ENCODE results near the gene TMEM134. TPM values are rescaled to one million over a fixed set of nuclear protein-coding genes. Genes with fewer than 3 reads are reported as not detected.
"Not testable (repeated sequence)": the region's sequence is repeated elsewhere in the genome, so short reads cannot be mapped to it uniquely, and the experiment has no call there.

The TMEM134 gene
- total RNA-seq, 1 experiment from 2014 or later, result 61.1 TPM

DNA sequence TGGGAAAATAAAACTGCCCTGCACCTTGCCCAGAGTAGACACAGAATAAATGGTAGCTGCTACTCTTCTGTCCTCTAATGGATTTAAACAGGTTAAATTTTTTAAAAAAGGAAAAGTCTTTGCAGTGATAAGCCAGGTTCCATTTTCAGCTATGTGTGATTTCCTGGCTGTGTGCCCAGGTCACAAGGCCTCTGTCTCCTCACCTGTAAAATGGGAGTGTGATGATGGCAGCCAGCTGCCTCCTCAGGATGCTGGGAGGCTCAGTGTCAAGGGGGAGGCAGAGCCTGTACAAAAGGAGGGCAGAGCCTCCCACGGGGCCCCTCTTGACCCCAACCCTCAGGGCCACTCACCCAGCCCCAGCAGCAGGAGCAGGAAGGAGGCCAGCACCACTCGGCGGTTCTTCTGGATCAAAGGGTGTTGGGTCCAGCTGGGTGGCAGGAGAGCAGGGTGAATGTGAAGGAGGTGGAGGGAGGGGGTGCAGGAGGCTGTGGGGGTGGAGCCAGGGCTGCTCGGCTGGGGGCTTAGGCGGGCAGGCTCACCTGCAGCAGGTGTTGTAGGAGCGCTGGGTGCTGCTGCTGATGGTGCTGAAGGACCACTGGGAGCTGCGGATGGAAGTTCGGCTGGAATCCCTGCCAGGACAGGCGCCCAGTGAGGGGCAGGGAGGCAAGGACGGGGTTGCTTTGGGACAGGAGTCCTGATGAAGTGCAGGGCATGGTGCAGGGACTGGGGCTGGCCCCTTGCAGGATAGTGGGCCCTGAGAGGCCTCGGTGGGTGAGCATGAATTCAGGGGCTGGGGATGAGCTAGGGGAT, 1.9 kb downstream of the TMEM134 start:
- Histone ChIP-seq H3K36me3 (peaks cover 9% of the 10 kb centered on the region), H3K9me3 (replicated peaks) (0 out of 2 replicates have a peak, but pooled peaks cover 2% of the 10 kb centered on the region), H3K4me3 (no peak overlapping the region), H3K27me3 (replicated peaks) (no peaks in the 10 kb centered on the region), H3K4me1 (replicated peaks) (peaks cover 29% of the 10 kb centered on the region), H3K27ac (no peak overlapping the region)
- no peak for DNase-seq (ENCODE audit: low read depth in 1 of 2, low spot score in 2 of 2)

GRCh38 chr11:67466367-67466766, 2.7 kb downstream of the TMEM134 start:
- no peak for DNase-seq (ENCODE audit: low read depth in 1 of 2, low spot score in 2 of 2)
- Histone ChIP-seq H3K27ac (no peak overlapping the region), H3K27me3 (replicated peaks) (no peaks in the 10 kb centered on the region), H3K36me3 (peaks cover 9% of the 10 kb centered on the region), H3K4me1 (replicated peaks) (peaks cover 29% of the 10 kb centered on the region), H3K9me3 (replicated peaks) (0 out of 2 replicates have a peak, but pooled peaks cover 2% of the 10 kb centered on the region), H3K4me3 (no peak overlapping the region)

DNA sequence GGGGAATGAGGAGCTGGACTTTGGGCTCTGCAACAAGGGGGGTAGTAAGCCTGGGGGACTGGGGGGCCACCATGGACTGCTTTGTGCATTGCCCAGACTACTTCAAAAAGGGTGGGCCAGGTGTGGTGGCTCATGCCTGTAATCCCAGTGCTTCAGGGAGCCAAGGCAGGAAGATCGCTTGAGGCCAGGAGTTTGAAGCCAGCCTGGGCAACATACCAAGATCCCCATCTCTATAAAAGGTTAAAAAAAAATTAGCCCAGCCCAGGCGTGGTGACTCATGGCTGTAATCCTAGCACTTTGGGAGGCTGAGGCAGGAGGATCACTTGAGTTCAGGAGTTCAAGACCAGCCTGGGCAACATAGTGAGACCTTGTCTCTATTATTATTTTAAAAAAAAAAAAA, 3.5 kb downstream of the TMEM134 start:
- H3K4me3 ChIP-seq; H3K27me3 ChIP-seq (replicated peaks); H3K9me3 ChIP-seq (replicated peaks); H3K36me3 ChIP-seq; DNase-seq (ENCODE audit: low read depth in 1 of 2, low spot score in 2 of 2); H3K27ac ChIP-seq: not testable (repeated sequence)
- H3K4me1 ChIP-seq (replicated peaks), result peaks cover 29% of the 10 kb centered on the region

GRCh38 chr11:67465189-67465510, 3.9 kb downstream of the TMEM134 start:
- Histone ChIP-seq H3K27me3 (replicated peaks) (no peaks in the 10 kb centered on the region), H3K9me3 (replicated peaks) (0 out of 2 replicates have a peak, but pooled peaks cover 2% of the 10 kb centered on the region), H3K27ac (no peak overlapping the region), H3K4me3 (no peak overlapping the region), H3K4me1 (replicated peaks) (peaks cover 29% of the 10 kb centered on the region), H3K36me3 (peaks cover 9% of the 10 kb centered on the region)
- no peak for DNase-seq (ENCODE audit: low read depth in 1 of 2, low spot score in 2 of 2)

DNA sequence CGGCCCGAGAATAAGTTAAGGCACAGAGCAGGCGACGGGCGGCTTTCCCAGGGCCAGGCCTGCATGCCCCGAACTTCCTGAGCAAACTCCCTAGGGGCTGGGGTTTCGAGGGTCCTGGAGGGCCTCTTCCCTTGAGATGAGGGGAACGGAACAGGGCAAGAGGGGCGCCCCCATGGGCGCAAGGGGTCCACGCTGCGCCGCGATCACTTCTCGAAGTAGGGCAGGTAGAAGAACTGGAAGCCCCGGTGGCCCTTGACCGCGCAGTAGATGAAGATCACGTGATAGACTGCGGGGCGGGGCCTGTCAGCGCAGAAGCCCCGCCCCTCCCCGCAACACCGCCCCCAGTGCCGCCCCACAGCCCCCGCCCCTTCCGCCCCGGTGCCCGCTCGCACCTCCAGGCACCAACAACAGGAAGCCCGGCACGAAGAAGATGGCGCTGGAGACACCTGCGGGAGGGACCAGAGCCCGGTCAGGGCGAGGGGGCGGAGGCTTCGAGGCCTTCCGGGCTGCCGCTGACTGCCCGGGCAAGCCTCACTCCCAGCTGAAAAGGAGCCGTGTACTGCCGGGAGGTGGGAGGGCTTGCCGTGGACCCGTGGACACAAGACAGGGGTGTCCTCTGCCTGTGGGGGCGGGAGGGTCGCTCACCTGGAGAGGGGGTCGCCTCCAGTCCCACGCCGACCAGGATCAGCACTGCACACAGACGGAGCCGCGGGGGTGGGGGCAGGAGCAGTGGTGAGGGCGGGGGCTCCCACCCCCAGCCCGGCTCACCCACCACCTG, 4.5 kb downstream of the TMEM134 start:
- no peak for DNase-seq (ENCODE audit: low read depth in 1 of 2, low spot score in 2 of 2)
- no peaks in the 10 kb centered on the region for H3K27me3 ChIP-seq (replicated peaks)
- 0 out of 2 replicates have a peak, but pooled peaks cover 2% of the 10 kb centered on the region for H3K9me3 ChIP-seq (replicated peaks)
- peaks cover 26% of the 10 kb centered on the region for H3K4me1 ChIP-seq (replicated peaks)
- H3K4me3 ChIP-seq, result no peak overlapping the region
- H3K27ac ChIP-seq, result peak overlapping the region; percentile 48
- peaks cover 9% of the 10 kb centered on the region for H3K36me3 ChIP-seq

- Histone ChIP-seq H3K4me1 (replicated peaks) (peaks cover 21% of the 10 kb centered on the region), H3K27me3 (replicated peaks) (no peaks in the 10 kb centered on the region), H3K4me3 (no peak overlapping the region), H3K36me3 (peaks cover 8% of the 10 kb centered on the region), H3K27ac (peak overlapping the region; percentile 48), H3K9me3 (replicated peaks) (0 out of 2 replicates have a peak, but pooled peaks cover 2% of the 10 kb centered on the region)
- peak; percentile 73 to 95 for DNase-seq (ENCODE audit: low read depth in 1 of 2, low spot score in 2 of 2)
Observed at GRCh38 chr11:67463680-67464410, 5.2 kb downstream of the TMEM134 start.

- peaks cover 15% of the 10 kb centered on the region for H3K4me1 ChIP-seq (replicated peaks)
- H3K36me3 ChIP-seq, result peaks cover 6% of the 10 kb centered on the region; the same call in 1 of the 2 replicates
- no peak overlapping the region for H3K4me3 ChIP-seq
- no peaks in the 10 kb centered on the region for H3K9me3 ChIP-seq (replicated peaks)
- no peak for DNase-seq (ENCODE audit: low read depth in 1 of 2, low spot score in 2 of 2)
- no peaks in the 10 kb centered on the region for H3K27me3 ChIP-seq (replicated peaks)
- no peak overlapping the region for H3K27ac ChIP-seq
Observed at GRCh38 chr11:67463186-67463585, 5.9 kb downstream of the TMEM134 start.

DNA sequence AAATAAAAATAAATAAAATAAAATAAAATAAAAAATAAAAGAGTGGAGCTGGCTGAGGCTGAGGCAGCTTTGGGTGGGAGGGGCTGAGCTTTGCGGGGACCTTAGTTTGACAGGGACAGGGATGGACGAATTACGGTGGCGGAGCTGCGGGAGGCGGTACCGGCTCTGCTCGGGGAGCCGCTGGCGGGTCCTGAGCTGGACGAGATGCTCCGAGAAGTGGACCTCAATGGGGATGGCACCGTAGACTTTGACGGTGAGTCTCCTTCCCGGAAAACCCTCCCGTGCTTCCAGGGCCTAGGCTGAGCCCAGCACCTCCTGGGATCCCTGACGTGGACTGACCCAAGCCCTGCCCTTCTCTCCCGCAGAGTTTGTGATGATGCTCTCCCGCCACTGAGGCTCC, 10.8 kb downstream of the TMEM134 start:
- Histone ChIP-seq H3K27me3 (replicated peaks) (no peaks in the 10 kb centered on the region; the same call in 1 of the 2 replicates), H3K27ac (no peak overlapping the region), H3K4me1 (replicated peaks) (no peaks in the 10 kb centered on the region), H3K9me3 (replicated peaks) (no peaks in the 10 kb centered on the region; the same call in 1 of the 2 replicates), H3K36me3 (no peaks in the 10 kb centered on the region), H3K4me3 (no peak overlapping the region)
- DNase-seq (ENCODE audit: low read depth in 1 of 2, low spot score in 2 of 2), result no peak

- Histone ChIP-seq H3K4me3 (no peak overlapping the region), H3K4me1 (replicated peaks) (no peaks in the 10 kb centered on the region), H3K27me3 (replicated peaks) (no peaks in the 10 kb centered on the region; the same call in 1 of the 2 replicates), H3K27ac (no peak overlapping the region), H3K36me3 (no peaks in the 10 kb centered on the region), H3K9me3 (replicated peaks) (no peaks in the 10 kb centered on the region; the same call in 1 of the 2 replicates)
- DNase-seq (ENCODE audit: low read depth in 1 of 2, low spot score in 2 of 2), result no peak
Observed at GRCh38 chr11:67457453-67457852, 11.6 kb downstream of the TMEM134 start.

DNA sequence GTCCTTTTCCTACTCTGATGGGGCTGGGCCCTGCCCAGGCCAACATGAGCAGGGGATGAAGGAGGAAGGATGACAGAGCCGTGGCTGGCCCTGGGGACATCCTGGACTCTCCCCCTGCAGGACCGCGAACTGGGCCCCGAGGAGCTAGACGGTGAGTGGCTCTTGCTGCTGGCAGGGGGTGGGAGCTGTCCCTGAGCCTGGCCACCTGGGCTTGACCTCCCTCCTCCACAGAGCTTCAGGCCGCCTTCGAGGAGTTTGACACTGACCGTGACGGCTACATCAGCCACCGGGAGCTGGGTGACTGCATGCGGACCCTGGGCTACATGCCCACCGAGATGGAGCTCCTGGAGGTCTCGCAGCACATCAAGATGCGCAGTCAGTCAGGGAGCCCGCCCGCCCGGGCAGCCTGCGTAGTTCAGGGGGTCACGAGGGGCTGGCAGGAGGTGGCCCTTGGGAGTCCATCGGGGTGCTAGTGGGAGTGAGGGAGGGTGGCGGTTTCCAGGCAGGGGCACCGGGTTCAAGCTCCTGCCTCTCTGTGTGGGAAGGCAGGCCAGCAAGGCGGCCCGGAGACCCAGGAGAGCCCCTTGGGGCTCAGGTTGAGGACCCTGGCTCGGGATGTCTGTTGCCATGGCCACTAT, 12.9 kb downstream of the TMEM134 start:
- Histone ChIP-seq H3K4me3 (no peak overlapping the region), H3K27ac (no peak overlapping the region), H3K36me3 (no peaks in the 10 kb centered on the region), H3K27me3 (replicated peaks) (no peaks in the 10 kb centered on the region; the same call in 1 of the 2 replicates), H3K9me3 (replicated peaks) (no peaks in the 10 kb centered on the region; the same call in 1 of the 2 replicates), H3K4me1 (replicated peaks) (no peaks in the 10 kb centered on the region)
- no peak for DNase-seq (ENCODE audit: low read depth in 1 of 2, low spot score in 2 of 2)

GRCh38 chr11:67455054-67455453, 14.0 kb downstream of the TMEM134 start, which contains the start of gene CABP4:
TSS of gene CABP4 (plus strand) at chr11:67455354. CDS start at chr11:67455424, 70 bp downstream.
- Histone ChIP-seq H3K4me3 (no peak within 1 kb of the TSS), H3K9me3 (replicated peaks) (no peaks in the 10 kb centered on the region; the same call in 1 of the 2 replicates), H3K27ac (no peak within 1 kb of the TSS), H3K27me3 (replicated peaks) (no peaks in the 10 kb centered on the region; the same call in 1 of the 2 replicates), H3K36me3 (no peaks in the 10 kb centered on the region), H3K4me1 (replicated peaks) (no peaks in the 10 kb centered on the region)
- DNase-seq (ENCODE audit: low read depth in 1 of 2, low spot score in 2 of 2), result no peak

- DNase-seq (ENCODE audit: low read depth in 1 of 2, low spot score in 2 of 2), result no peak
- Histone ChIP-seq H3K9me3 (replicated peaks) (no peaks in the 10 kb centered on the region; the same call in 1 of the 2 replicates), H3K4me1 (replicated peaks) (no peaks in the 10 kb centered on the region)
Observed at GRCh38 chr11:67453816-67454732, 15.0 kb downstream of the TMEM134 start.

More at GRCh38 chr11:67453816-67454732, 15.0 kb downstream of the TMEM134 start:
- H3K27me3 ChIP-seq (replicated peaks), result no peaks in the 10 kb centered on the region; the same call in 1 of the 2 replicates
- no peak overlapping the region for H3K27ac ChIP-seq
- no peaks in the 10 kb centered on the region for H3K36me3 ChIP-seq
- H3K4me3 ChIP-seq, result no peak overlapping the region
